IPS-18a (cell line): ENCODE measurements around the gene HEXIM1.
A peak's percentile ranks its signal among the peaks of the same experiment; 100 is the strongest.

Experiments used
- H3K27ac ChIP-seq: one replicate; pipeline ENCODE4 v1.5.1; 2013; ENCODE audit warnings: low read length
- H3K27me3 ChIP-seq: one replicate; pipeline ENCODE4 v1.6.1; 2013; ENCODE audit warnings: mild to moderate bottlenecking, low read length; ENCODE audit not compliant: control insufficient read depth, insufficient read depth
- H3K36me3 ChIP-seq: one replicate; pipeline ENCODE4 v1.6.1; 2013; ENCODE audit warnings: low read depth, low read length; ENCODE audit not compliant: control insufficient read depth
- H3K4me1 ChIP-seq: one replicate; pipeline ENCODE4 v1.6.1; 2013; ENCODE audit warnings: low read depth, low read length; ENCODE audit not compliant: control insufficient read depth
- H3K4me3 ChIP-seq: one replicate; pipeline ENCODE4 v1.5.1; 2013; ENCODE audit warnings: low read length
- H3K9ac ChIP-seq: one replicate; pipeline ENCODE4 v1.6.1; 2013; ENCODE audit warnings: mild to moderate bottlenecking, low read length, moderate library complexity
- H3K9me3 ChIP-seq: one replicate; pipeline ENCODE4 v1.6.1; 2013; ENCODE audit warnings: low read depth, low read length; ENCODE audit not compliant: control insufficient read depth

The HEXIM1 gene

DNA sequence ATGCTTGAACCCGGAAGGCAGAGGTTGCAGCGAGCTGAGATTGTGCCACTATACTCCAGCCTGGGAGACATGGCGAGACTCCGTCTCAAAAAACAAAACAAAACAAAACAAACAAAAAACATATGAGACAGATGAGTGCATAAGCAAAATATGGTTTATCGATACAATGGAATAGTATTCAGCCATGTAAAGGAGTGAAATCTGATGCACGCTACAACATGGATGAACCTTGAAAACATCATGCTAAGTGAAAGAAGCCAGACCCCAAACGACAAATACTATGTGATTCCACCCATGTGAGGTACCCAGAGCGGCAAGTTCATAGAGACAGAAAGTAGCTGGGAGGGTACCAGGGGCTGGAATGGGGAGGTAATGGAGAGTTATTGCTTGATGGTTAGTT lies 22.8 kb upstream of the HEXIM1 start:
- Histone ChIP-seq H3K27me3 (no peaks in the 10 kb centered on the region), H3K4me3 (no peak overlapping the region), H3K36me3 (no peaks in the 10 kb centered on the region), H3K27ac (no peak overlapping the region), H3K4me1 (no peaks in the 10 kb centered on the region), H3K9me3 (no peaks in the 10 kb centered on the region), H3K9ac (no peak overlapping the region)

DNA sequence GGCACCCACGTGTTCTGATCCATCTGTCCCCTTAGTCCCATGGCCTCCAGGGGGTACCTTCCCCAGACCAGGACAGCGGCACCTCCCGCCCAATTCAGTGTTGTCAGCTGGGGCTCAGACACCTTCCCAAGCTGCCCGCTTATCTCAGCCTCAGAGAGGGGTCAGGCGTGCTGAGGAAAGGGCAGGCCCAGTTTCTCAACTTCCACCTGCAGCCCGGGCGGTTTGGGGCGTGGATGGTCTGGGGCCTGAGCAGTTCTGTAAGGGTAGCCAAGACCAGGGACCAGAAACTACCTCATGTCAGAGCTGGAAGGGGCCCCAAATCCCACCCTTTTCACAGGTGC lies 21.1 kb upstream of the HEXIM1 start:
- Histone ChIP-seq H3K27me3 (peaks cover 6% of the 10 kb centered on the region), H3K4me1 (no peaks in the 10 kb centered on the region), H3K9me3 (no peaks in the 10 kb centered on the region), H3K27ac (no peak overlapping the region), H3K9ac (no peak overlapping the region), H3K36me3 (no peaks in the 10 kb centered on the region), H3K4me3 (no peak overlapping the region)

DNA sequence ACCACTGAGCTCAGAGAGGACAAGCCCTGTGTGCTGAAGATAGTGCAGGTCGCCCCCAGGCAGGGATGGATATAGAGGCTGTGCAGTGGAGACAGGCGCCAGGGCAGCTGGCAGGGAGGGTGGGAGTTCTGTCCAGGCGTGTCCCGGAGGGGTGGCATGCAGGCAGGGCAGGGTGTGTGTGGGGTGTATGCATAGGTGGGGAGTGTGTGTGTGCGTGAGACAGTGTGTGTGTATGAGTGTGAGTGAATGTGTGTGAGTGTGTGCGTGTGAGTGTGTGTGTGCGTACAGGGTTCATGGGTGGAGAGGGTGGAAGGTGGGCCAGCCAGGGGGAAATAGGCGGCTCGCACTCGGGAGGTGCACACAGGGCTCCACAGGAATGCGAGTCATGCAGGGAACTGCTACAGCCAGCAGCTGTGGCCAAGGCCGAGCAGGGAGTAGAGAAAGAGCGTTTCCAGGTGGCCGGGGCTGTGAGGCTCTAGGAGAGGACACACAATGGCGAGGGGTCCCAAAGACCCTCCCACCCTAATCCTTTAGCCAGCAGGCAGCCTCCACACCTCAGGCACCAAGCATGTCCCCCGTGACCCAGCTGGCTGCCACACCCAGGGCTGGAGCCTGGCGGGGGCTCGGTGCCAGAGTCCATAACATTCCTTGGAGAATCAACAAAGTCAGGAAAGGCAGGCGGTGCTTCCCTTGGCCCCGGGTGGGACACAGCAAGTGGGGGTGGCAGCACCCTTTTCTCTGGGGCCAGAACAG lies 20.6 kb upstream of the HEXIM1 start:
- H3K27ac ChIP-seq, result no peak overlapping the region
- H3K36me3 ChIP-seq, result no peaks in the 10 kb centered on the region
- peaks cover 6% of the 10 kb centered on the region for H3K27me3 ChIP-seq
- H3K4me3 ChIP-seq, result no peak overlapping the region
- H3K9me3 ChIP-seq, result no peaks in the 10 kb centered on the region
- no peak overlapping the region for H3K9ac ChIP-seq
- H3K4me1 ChIP-seq, result no peaks in the 10 kb centered on the region

DNA sequence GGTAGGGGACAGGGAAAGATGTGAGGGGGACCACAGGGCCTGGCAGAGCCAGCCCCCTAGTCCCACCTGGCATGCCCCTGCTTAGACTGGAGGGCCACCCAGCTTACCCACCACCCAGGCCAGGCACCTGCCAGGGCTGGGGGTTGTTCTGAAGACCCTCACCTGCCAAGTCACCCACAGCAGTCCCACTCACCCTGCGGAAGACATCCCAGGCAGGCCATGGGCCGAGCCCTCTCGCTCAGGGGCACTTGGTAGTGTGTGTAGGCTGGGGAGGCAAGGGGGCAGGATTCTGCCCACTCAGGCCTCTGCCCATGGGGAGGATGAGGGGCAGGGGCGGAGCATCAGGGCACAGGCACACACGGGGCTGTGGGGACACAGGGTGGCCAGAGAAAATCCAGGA lies 19.9 kb upstream of the HEXIM1 start:
- Histone ChIP-seq H3K27ac (no peak overlapping the region), H3K36me3 (no peaks in the 10 kb centered on the region), H3K4me3 (no peak overlapping the region), H3K9me3 (no peaks in the 10 kb centered on the region), H3K27me3 (peaks cover 6% of the 10 kb centered on the region), H3K4me1 (no peaks in the 10 kb centered on the region), H3K9ac (no peak overlapping the region)

DNA sequence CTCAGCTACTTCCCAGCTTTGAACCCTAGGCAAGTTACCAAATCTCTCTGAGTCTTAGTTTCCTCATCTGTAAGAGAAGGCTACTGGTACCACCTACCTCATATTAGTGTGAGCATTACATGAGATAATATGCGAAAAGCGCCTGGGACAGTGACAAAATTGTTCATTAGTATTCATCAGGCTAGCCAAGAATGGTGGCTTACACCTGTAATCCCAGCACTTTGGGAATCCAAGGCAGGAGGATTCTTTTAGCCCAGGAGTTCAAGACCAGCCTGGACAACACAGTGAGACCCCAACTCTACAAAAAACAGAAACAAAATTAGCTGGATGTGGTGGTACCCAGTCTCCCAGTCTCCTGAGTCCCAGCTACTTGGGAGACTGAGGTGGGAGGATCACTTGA lies 19.3 kb upstream of the HEXIM1 start:
- H3K9me3 ChIP-seq, result no peaks in the 10 kb centered on the region
- no peak overlapping the region for H3K27ac ChIP-seq
- H3K36me3 ChIP-seq, result no peaks in the 10 kb centered on the region
- H3K4me1 ChIP-seq, result no peaks in the 10 kb centered on the region
- H3K27me3 ChIP-seq, result peaks cover 6% of the 10 kb centered on the region
- H3K9ac ChIP-seq, result no peak overlapping the region
- H3K4me3 ChIP-seq, result no peak overlapping the region

DNA sequence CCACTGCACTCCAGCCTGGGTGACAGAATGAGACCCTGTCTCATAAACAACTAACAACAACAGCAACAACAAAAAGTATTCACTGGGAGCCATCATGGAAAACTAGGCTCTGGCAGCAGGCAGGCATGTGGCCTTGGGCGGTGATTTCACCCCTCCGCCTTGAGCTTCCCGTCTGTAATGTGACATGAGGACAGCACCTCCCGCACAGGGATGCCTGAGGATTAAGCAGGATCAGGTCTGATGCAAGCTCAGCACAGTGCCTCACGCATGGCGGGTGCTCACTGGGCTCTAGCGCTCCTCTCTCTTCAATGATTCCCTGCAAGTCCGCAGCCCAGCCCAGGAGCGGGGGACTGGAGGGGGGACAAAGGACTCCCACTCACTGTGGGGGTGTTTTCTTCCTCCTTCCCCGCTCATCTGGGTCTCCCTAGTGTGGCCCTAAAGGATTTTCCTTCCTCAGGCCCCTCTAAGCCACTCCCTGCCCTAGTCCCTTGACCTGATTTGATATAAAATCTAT lies 18.8 kb upstream of the HEXIM1 start:
- H3K27me3 ChIP-seq, result peaks cover 6% of the 10 kb centered on the region
- no peak overlapping the region for H3K4me3 ChIP-seq
- H3K9me3 ChIP-seq, result no peaks in the 10 kb centered on the region
- H3K36me3 ChIP-seq, result no peaks in the 10 kb centered on the region
- no peaks in the 10 kb centered on the region for H3K4me1 ChIP-seq
- H3K27ac ChIP-seq, result no peak overlapping the region
- no peak overlapping the region for H3K9ac ChIP-seq

DNA sequence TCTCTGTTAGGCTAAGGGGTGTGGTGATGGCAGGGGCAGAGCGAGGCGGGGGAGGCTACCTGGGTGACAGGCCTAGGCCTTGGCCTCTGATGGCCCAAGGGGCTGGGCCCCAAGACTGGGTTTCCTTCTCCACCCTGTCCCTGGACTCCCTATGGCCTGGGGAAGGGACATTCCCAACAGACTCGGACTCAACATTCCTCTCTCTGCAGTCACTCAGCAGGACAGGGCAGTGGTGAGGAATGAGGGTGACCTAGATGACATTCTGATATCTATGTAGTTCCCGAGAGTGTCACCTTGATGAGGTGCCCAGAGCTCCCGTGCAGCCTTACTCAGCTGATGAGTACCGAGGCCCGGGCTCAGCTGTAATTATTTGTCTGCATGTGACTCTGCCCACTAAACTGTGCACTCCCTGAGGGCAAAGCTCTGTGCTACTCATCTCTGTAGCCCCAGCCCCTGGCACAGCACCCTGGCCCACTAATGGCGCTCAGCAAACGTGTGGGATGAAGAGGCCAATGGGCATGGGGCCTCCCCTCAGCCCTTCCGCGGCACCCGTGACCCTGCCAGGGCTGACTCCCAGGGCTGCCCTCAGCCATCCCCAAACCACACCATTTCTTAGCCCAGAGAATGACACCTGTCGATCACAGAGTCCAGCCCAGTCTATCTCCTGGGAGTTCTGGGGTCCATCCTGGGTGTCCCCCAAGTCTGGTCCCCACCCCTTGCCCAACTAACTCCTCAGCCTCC lies 18.2 kb upstream of the HEXIM1 start:
- H3K4me3 ChIP-seq, result no peak overlapping the region
- peaks cover 6% of the 10 kb centered on the region for H3K27me3 ChIP-seq
- no peaks in the 10 kb centered on the region for H3K4me1 ChIP-seq
- H3K9me3 ChIP-seq, result no peaks in the 10 kb centered on the region
- no peak overlapping the region for H3K27ac ChIP-seq
- H3K36me3 ChIP-seq, result no peaks in the 10 kb centered on the region
- no peak overlapping the region for H3K9ac ChIP-seq

DNA sequence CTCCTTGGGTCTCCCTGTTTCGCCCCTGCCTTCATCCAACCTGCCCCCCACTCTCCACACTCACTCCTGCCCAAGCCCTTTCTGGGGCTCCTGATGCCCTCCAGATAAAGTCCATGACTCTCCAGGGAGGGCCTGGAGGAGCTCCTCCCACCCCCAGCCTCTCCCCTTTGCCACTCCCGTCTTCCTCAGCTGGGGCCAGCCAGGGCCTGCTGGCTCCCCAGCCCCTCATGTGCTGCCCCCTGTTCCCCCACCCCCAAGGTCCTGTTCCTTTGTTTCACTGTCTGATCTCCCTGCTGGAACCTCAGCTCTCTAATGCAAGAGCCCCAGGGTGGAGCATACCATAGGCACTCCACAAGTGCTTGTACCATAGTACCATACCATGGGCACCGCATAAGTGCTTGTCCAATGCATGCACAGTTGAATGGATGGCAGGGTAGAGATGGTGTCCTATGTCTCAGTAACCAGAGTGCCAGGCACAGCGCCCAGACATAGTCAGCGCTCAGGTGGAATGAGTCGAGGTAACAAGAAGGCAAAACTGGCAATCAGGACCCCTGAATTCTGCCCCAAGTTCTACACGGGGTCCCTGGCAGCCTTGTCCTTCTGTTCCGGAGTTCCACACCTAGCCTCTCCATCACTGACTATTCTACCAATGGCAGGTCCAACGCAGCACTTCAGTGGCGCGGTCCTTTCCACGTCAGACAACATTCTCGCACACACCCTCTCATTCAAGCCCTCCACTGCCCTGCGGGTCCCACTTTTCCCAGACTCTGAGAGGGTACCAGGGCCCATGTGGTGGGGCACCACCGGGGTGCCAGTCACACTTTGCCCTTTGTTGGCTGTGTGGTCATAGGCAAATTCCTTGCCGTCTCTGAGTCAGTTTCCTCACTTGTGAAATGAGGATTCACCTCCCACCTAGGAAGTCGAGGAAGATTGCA lies 17.3 kb upstream of the HEXIM1 start:
- Histone ChIP-seq H3K9me3 (no peaks in the 10 kb centered on the region), H3K36me3 (no peaks in the 10 kb centered on the region), H3K9ac (no peak overlapping the region), H3K4me1 (peaks cover 4% of the 10 kb centered on the region), H3K27me3 (peaks cover 6% of the 10 kb centered on the region), H3K4me3 (peak overlapping the region; percentile 56), H3K27ac (no peak overlapping the region)

DNA sequence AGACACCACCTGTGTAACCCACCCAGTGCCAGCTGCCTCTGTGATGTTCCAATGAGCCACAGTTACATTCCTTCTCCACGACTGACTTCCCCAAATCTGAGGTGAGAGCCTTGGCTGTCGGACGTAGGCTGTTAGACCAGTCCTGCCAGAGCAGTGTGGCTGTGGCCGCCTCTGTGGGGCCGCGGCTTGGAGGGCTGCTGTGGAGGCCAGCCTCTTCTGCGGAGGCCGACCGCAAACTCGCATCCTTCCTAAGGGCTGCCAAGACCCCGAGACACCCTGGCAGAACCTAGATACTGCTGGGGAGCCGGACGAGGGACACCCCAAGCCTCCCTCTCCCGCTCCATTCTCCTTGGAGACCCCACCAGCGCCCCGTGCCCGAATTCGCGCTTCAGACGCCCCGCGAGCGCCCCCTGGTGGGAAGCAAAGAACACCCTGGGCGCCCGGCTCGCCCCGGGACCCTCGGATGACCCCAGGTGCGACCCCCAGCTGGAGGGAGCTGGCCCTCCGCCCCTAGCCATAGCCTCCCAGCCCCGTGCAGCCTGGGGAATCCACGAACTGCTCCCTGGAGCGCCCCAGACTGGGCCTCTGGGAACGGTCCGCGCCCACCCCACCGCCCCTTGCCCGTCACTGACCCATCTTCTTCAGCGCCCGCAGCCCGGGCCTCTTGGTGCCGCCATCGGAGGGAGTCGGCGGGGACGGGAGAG lies 16.5 kb upstream of the HEXIM1 start:
- Histone ChIP-seq H3K27ac (no peak overlapping the region), H3K9me3 (no peaks in the 10 kb centered on the region), H3K4me1 (peaks cover 5% of the 10 kb centered on the region), H3K36me3 (no peaks in the 10 kb centered on the region), H3K27me3 (peaks cover 6% of the 10 kb centered on the region), H3K4me3 (peak overlapping the region; percentile 56), H3K9ac (no peak overlapping the region)

DNA sequence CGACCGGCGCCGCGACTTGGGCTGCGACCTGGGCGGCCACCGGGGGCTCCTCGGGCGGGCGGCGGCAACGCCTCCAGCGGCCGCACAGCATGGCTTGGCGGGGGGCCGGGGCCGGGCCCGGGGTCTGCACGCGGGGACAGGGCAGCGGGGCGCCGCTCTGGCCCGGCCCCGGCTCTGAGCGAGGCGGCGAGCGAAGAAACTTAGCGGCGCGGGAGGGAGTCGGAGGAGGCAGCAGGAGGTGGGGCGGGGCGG lies 16.0 kb upstream of the HEXIM1 start, which contains the start of gene PLCD3:
PLCD3 (minus strand) TSS at position 196 of the 252 bp plus-strand sequence; CDS start at position 91, 105 bp downstream.
- peak within 1 kb of the TSS; percentile 64 for H3K4me3 ChIP-seq
- H3K27ac ChIP-seq, result no peak within 1 kb of the TSS
- peak within 1 kb of the TSS; percentile 25 for H3K9ac ChIP-seq

More for the DNA sequence above, 16.0 kb upstream of the HEXIM1 start, which contains the start of gene PLCD3:
- H3K36me3 ChIP-seq, result no peaks in the 10 kb centered on the region
- H3K4me1 ChIP-seq, result peaks cover 5% of the 10 kb centered on the region
- no peaks in the 10 kb centered on the region for H3K9me3 ChIP-seq
- peaks cover 6% of the 10 kb centered on the region for H3K27me3 ChIP-seq
